22Rv1 (cell line): Measurements from ENCODE around the gene HTT.

Experiments used
- H3K27ac ChIP-seq: fragments of 450-650 bp; 2 replicates; pipeline ENCODE4 v1.5.1; 2017
- ZFX ChIP-seq: fragments of 450-650 bp; IDR thresholded peaks from 2 replicates; pipeline ENCODE4 v1.6.1; 2017; ENCODE audit warnings: antibody characterized with exemption, borderline replicate concordance
- TF ChIP-seq, protein P1 (sequence below): fragments of 450-650 bp; IDR thresholded peaks from 2 replicates; pipeline ENCODE4 v1.5.1; 2017; ENCODE audit warnings: mild to moderate bottlenecking

HTT gene

DNA sequence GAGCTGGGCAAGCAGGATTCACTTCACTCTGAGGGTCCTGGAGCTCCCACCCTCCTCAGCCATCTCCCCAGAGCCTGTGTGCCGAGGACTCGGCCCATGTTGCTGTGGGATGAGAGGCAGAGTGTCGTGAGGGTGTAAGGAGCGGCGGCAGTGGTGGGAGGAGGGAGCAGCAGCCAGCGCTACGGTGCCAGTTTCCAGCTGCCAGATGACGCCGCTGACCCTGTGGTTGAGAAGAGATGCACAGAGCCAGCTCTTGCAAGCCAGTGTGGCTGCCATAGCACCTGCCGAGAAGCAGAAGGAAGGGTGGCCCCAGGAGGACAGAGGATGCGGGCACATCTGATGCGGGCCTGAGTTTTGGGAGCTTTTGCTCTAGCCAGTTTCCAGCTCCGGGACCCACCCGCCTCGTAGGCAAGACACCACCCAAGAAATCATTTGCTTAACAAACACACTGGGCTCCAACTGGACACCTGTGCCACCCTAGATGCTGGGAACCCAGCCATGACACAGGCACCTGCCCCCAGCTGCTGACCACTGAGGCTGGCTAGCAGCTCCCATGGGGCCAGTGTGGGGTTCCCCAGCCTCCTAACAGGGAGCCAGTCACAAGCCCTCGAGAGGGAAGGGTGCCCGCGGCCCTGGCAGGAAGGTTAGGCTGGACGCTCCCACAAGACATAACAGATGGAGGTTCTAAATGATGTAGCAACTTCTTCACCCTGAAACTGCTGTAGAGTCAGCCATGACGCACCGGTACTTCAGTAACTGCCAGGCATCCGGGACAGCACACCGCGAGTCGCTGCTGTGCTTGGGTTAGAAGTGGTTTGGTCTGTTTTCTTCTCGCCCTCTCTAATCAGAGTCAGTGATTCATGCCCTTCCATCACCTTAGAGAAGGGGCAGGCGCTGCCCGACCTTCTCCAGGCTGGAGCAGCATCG lies 183.3 kb downstream of the HTT start:
- TF ChIP-seq, protein P1, sequence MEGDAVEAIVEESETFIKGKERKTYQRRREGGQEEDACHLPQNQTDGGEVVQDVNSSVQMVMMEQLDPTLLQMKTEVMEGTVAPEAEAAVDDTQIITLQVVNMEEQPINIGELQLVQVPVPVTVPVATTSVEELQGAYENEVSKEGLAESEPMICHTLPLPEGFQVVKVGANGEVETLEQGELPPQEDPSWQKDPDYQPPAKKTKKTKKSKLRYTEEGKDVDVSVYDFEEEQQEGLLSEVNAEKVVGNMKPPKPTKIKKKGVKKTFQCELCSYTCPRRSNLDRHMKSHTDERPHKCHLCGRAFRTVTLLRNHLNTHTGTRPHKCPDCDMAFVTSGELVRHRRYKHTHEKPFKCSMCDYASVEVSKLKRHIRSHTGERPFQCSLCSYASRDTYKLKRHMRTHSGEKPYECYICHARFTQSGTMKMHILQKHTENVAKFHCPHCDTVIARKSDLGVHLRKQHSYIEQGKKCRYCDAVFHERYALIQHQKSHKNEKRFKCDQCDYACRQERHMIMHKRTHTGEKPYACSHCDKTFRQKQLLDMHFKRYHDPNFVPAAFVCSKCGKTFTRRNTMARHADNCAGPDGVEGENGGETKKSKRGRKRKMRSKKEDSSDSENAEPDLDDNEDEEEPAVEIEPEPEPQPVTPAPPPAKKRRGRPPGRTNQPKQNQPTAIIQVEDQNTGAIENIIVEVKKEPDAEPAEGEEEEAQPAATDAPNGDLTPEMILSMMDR = no peak
- TF ChIP-seq ZFX = no peak
- H3K27ac ChIP-seq = no peak overlapping the region

DNA sequence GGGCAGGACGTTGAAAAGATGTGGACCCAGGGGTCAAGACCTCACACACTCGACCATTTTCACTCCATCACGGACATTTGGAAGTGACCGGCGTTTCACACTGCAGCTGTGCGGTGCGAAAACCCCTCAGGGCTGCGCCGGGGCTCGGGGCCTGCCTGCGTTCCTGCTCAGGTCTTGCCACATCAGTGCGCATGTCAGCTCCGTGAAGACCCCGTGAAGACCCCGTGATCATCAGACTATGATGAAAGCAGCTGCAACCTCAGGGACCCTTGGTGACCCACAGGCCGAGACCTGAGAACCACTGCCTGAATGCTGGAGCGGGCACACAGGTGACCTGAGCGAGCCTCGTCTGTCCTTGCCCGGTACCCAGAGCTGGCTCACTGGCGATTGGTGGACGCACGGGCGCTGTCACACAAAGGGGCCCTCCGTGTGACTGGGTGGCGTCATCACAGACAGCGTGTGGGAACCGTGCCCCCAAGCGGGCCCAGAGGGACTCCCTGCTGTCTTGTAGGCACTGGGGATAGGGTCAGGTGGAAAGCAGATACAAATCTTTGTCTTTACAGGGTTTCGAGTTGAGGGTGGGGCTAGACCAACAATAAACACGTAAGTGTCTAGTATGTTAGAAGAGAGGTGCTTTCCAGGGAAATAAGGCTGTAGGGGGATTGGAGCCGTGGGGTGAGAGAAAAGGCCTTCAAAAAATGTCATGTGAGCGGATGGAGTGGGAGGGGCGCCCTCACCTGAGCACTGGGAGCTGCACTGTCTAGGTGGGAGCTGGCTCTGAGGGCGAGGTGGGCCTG lies 187.1 kb downstream of the HTT start:
- no peak for TF ChIP-seq ZFX
- TF ChIP-seq, protein P1 = no peak
- H3K27ac ChIP-seq = no peak overlapping the region

DNA sequence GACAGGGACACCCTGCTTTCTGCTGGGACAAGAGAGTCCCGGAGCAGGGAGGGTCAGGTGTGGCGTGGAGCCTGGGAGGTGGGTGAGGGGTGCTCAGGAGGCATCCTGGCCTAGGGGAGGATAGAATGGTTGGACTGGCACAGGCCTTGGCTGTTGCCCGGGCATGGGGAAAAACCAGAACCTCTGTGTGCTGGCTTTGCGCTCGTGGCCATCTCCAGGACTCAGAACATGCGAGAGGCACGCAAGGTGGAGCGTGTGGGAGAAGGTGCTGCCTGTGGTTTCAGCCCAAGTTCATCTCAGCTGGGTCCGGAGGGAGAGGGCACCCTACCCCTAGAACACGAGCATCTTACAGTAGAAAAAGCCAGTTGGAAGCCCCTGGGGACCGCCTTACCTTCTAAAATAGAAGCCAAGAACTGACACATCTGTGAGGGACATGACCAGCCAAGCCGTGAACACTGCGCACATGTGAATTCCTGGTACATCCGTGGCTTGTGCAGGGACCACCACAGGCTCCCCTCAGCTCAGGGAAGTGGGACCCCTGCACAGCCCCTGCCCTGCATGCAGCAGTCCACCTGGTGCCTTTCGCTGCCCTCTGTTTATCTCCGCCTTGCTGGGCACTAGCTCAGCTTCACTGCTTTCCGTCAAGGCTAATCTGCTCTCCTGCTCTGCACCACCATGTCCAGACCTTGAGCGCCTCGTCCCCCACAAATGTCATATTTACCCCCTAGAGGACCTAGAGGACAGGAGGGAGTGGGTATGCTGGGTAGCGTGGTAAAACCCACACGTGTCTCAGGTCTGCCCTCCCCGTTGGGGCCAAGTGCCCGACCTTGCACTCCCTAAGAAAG lies 187.9 kb downstream of the HTT start:
- no peak overlapping the region for H3K27ac ChIP-seq
- no peak for TF ChIP-seq ZFX
- TF ChIP-seq, protein P1 = no peak

DNA sequence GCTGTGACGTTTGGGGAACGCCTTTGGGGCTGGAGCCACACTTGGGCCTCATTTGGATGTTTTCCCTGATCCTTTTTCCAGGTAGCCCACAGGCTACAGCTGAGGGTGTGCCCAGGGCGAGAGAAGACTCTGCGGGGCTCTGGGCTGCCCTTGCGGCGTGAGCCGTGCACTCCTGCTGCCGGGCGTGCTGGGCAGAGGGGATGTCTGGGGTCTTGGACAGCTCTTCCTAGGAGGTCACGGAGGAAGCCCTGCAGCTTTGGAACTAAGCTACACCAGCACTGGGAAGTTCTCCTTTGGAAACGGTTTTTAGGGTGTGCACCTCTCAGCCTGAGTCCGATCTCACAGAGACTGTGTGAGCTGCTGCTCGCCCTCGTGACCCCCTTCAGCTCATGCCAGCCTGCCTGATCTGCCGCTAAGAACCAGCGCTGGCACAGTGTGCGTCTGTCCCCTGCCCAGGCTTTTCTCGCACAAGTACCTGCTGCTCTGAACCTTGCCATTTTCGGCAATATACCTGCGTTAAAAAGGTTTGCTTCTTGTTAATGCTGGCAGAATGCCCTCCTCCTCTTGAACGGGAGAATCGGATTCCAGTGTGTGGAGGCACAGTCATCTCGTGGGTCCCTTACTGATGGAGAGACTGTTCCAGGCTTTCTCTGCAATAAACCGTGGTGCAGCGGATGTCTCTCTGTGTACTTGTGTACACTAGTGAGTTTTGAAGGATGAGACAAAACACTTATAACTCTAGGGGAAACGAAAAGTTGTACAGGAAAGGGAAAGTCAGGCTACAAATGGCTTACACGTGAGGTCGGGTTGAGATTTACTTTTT lies 188.8 kb downstream of the HTT start:
- no peak overlapping the region for H3K27ac ChIP-seq
- TF ChIP-seq ZFX = no peak
- TF ChIP-seq, protein P1 = no peak

DNA sequence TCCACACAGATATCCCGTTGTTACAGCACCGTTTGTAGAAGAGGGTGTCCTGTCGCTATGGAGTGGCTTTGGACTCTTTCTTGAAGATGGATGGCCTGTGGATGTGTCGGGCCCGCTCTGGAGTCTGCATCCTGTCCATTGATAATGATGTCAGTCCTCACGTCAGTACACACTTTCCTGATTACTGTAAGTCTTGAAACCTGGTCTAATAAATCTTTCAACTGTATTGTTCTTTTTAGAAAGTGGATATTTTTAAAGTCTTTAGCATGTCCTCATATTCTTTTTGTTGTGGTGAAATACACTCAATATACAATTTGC lies 189.4 kb downstream of the HTT start:
- TF ChIP-seq, protein P1 = no peak
- no peak for TF ChIP-seq ZFX
- no peak overlapping the region for H3K27ac ChIP-seq

DNA sequence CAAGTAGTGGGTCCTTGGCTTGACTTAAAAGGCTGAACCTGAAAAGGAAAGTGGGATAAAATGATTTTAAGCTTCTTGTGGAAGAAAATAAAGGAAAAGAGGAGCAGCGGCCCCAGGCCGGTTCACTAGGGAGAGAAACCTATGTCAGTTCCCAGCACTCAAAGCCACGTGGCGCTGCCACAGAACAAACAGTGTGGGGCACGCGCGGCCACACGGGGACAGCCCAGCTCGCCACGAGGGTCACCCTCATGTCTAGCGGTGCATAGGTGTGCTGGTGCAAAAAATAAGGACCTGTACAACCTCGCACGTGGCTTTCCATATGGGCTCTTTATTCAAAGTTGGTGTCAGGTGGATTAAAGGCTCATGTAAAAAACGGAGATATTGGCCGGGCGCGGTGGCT lies 191.6 kb downstream of the HTT start:
- no peak for TF ChIP-seq ZFX

More for the DNA sequence above, 191.6 kb downstream of the HTT start:
- no peak overlapping the region for H3K27ac ChIP-seq
